ENCODE data around the gene WDFY4.

Gene WDFY4

GRCh38 chr10:48742891-48743860 lies 58.5 kb downstream of the WDFY4 start:
- no peak for DNase-seq (ENCODE audit: low read depth in 1 of 2, low spot score in 1 of 2)

- no peak for DNase-seq (ENCODE audit: low read depth in 1 of 2, low spot score in 1 of 2)
Observed at GRCh38 chr10:48744587-48744986, 59.9 kb downstream of the WDFY4 start.

GRCh38 chr10:48745662-48746245 lies 61.1 kb downstream of the WDFY4 start:
- DNase-seq (ENCODE audit: low read depth in 1 of 2, low spot score in 1 of 2): no peak

- DNase-seq (ENCODE audit: low read depth in 1 of 2, low spot score in 1 of 2): no peak
Observed at GRCh38 chr10:48748573-48748972, 63.9 kb downstream of the WDFY4 start.

- DNase-seq (ENCODE audit: low read depth in 1 of 2, low spot score in 1 of 2): no peak
Observed at GRCh38 chr10:48749254-48749787, 64.6 kb downstream of the WDFY4 start.

- DNase-seq (ENCODE audit: low read depth in 1 of 2, low spot score in 1 of 2): no peak
Observed at GRCh38 chr10:48750019-48750418, 65.3 kb downstream of the WDFY4 start.

GRCh38 chr10:48750991-48751390 lies 66.3 kb downstream of the WDFY4 start:
- no peak for DNase-seq (ENCODE audit: low read depth in 1 of 2, low spot score in 1 of 2)

- DNase-seq (ENCODE audit: low read depth in 1 of 2, low spot score in 1 of 2): no peak
Observed at GRCh38 chr10:48751730-48752129, 67.1 kb downstream of the WDFY4 start.

- DNase-seq (ENCODE audit: low read depth in 1 of 2, low spot score in 1 of 2): no peak
Observed at GRCh38 chr10:48758411-48758810, 73.7 kb downstream of the WDFY4 start.

- no peak for DNase-seq (ENCODE audit: low read depth in 1 of 2, low spot score in 1 of 2)
Observed at GRCh38 chr10:48759113-48759901, 74.6 kb downstream of the WDFY4 start.

- no peak for DNase-seq (ENCODE audit: low read depth in 1 of 2, low spot score in 1 of 2)
Observed at GRCh38 chr10:48760983-48761382, 76.3 kb downstream of the WDFY4 start.

GRCh38 chr10:48762064-48763042 lies 77.7 kb downstream of the WDFY4 start:
- DNase-seq (ENCODE audit: low read depth in 1 of 2, low spot score in 1 of 2): no peak

GRCh38 chr10:48763403-48763965 lies 78.8 kb downstream of the WDFY4 start:
- no peak for DNase-seq (ENCODE audit: low read depth in 1 of 2, low spot score in 1 of 2)

- no peak for DNase-seq (ENCODE audit: low read depth in 1 of 2, low spot score in 1 of 2)
Observed at GRCh38 chr10:48764486-48764885, 79.8 kb downstream of the WDFY4 start.

- DNase-seq (ENCODE audit: low read depth in 1 of 2, low spot score in 1 of 2): no peak
Observed at GRCh38 chr10:48765039-48765438, 80.4 kb downstream of the WDFY4 start.

GRCh38 chr10:48765527-48765926 lies 80.9 kb downstream of the WDFY4 start:
- no peak for DNase-seq (ENCODE audit: low read depth in 1 of 2, low spot score in 1 of 2)

- no peak for DNase-seq (ENCODE audit: low read depth in 1 of 2, low spot score in 1 of 2)
Observed at GRCh38 chr10:48767373-48768143, 82.9 kb downstream of the WDFY4 start.

- no peak for DNase-seq (ENCODE audit: low read depth in 1 of 2, low spot score in 1 of 2)
Observed at GRCh38 chr10:48768144-48768766, 83.6 kb downstream of the WDFY4 start.

- DNase-seq (ENCODE audit: low read depth in 1 of 2, low spot score in 1 of 2): no peak
Observed at GRCh38 chr10:48768926-48769325, 84.3 kb downstream of the WDFY4 start.
